ENCODE results near the gene SPATA12. TPM values are rescaled to one million over a fixed set of nuclear protein-coding genes. Genes with fewer than 3 reads are reported as not detected.

SPATA12 gene
- total RNA-seq, 1 experiment from 2014 or later: 0.10 TPM

GRCh38 chr3:57048728-57049127, 11.7 kb upstream of the SPATA12 start:
- intact Hi-C loops (cut with micrococcal nuclease; ENCODE audit: unreplicated experiment): no loop called here
- no peak for ATAC-seq

GRCh38 chr3:57052662-57053061, 7.8 kb upstream of the SPATA12 start:
- Histone ChIP-seq H3K4me3 (ENCODE audit: low read depth in 2 of 2, low read length in 2 of 2) (no peak overlapping the region), H3K27ac (ENCODE audit: low read length) (no peak overlapping the region), H3K36me3 (ENCODE audit: control insufficient read depth, insufficient read depth, low read length) (no peaks in the 10 kb centered on the region), H3K27me3 (ENCODE audit: control insufficient read depth, insufficient read depth, low read length) (no peaks in the 10 kb centered on the region), H3K9me3 (ENCODE audit: control insufficient read depth, insufficient read depth, low read depth, low read length) (no peaks in the 10 kb centered on the region), H3K4me1 (ENCODE audit: control insufficient read depth, insufficient read depth, low read length) (peaks cover 6% of the 10 kb centered on the region)
- ChIA-PET POLR2A (no interaction called here), CTCF (no interaction called here)
- ATAC-seq: no peak
- TF ChIP-seq TCF7L2 (IDR thresholded peaks at IDR 0.05; ENCODE audit: low read depth, low read length) (no peak), SIN3A (IDR thresholded peaks at IDR 0.05; ENCODE audit: borderline replicate concordance, insufficient read depth, low read depth, low read length) (no peak), POLR2AphosphoS5 (IDR thresholded peaks at IDR 0.05; ENCODE audit: low read depth, low read length) (no peak), CTCF (IDR thresholded peaks at IDR 0.05) (no peak)
- TF ChIP-seq, protein P1, sequence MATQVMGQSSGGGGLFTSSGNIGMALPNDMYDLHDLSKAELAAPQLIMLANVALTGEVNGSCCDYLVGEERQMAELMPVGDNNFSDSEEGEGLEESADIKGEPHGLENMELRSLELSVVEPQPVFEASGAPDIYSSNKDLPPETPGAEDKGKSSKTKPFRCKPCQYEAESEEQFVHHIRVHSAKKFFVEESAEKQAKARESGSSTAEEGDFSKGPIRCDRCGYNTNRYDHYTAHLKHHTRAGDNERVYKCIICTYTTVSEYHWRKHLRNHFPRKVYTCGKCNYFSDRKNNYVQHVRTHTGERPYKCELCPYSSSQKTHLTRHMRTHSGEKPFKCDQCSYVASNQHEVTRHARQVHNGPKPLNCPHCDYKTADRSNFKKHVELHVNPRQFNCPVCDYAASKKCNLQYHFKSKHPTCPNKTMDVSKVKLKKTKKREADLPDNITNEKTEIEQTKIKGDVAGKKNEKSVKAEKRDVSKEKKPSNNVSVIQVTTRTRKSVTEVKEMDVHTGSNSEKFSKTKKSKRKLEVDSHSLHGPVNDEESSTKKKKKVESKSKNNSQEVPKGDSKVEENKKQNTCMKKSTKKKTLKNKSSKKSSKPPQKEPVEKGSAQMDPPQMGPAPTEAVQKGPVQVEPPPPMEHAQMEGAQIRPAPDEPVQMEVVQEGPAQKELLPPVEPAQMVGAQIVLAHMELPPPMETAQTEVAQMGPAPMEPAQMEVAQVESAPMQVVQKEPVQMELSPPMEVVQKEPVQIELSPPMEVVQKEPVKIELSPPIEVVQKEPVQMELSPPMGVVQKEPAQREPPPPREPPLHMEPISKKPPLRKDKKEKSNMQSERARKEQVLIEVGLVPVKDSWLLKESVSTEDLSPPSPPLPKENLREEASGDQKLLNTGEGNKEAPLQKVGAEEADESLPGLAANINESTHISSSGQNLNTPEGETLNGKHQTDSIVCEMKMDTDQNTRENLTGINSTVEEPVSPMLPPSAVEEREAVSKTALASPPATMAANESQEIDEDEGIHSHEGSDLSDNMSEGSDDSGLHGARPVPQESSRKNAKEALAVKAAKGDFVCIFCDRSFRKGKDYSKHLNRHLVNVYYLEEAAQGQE (IDR thresholded peaks at IDR 0.05; ENCODE audit: insufficient read depth in 1 of 2, low read depth in 2 of 2, low read length in 1 of 2): no peak
- DNase-seq (ENCODE audit: low read depth, low spot score): no peak
- no TSS peak for BruUV-seq (replicated peaks)
- intact Hi-C loops (cut with micrococcal nuclease; ENCODE audit: unreplicated experiment) (no loop called here), in situ Hi-C loops (cut with HindIII; ENCODE audit: low pct_unique_long_range_greater_than_20kb, low sequenced_read_pairs) (no loop called here)

More at GRCh38 chr3:57048728-57049127, 11.7 kb upstream of the SPATA12 start:
- Histone ChIP-seq H3K27ac (ENCODE audit: low read length) (no peak overlapping the region), H3K4me3 (ENCODE audit: low read depth in 2 of 2, low read length in 2 of 2) (no peak overlapping the region), H3K4me1 (ENCODE audit: control insufficient read depth, insufficient read depth, low read length) (peaks cover 11% of the 10 kb centered on the region), H3K36me3 (ENCODE audit: control insufficient read depth, insufficient read depth, low read length) (no peaks in the 10 kb centered on the region), H3K27me3 (ENCODE audit: control insufficient read depth, insufficient read depth, low read length) (no peaks in the 10 kb centered on the region), H3K9me3 (ENCODE audit: control insufficient read depth, insufficient read depth, low read depth, low read length) (no peaks in the 10 kb centered on the region)
- in situ Hi-C loops (cut with HindIII; ENCODE audit: low pct_unique_long_range_greater_than_20kb, low sequenced_read_pairs): no loop called here
- DNase-seq (ENCODE audit: low read depth, low spot score): no peak
- ChIA-PET CTCF (no interaction called here), POLR2A (no interaction called here)
- BruUV-seq (replicated peaks): no TSS peak
- TF ChIP-seq SIN3A (IDR thresholded peaks at IDR 0.05; ENCODE audit: borderline replicate concordance, insufficient read depth, low read depth, low read length) (no peak), POLR2AphosphoS5 (IDR thresholded peaks at IDR 0.05; ENCODE audit: low read depth, low read length) (no peak), TCF7L2 (IDR thresholded peaks at IDR 0.05; ENCODE audit: low read depth, low read length) (no peak), CTCF (IDR thresholded peaks at IDR 0.05) (no peak)
- TF ChIP-seq, protein P1 (IDR thresholded peaks at IDR 0.05; ENCODE audit: insufficient read depth in 1 of 2, low read depth in 2 of 2, low read length in 1 of 2): no peak

All from Panc1 (cell line).